ENCODE measurements around the gene VWA3B.

Gene VWA3B

GRCh38 chr2:98065808-98066207 is 21.2 kb upstream of the VWA3B start:
- Histone ChIP-seq H3K36me3 (no peaks in the 10 kb centered on the region), H3K9me3 (no peaks in the 10 kb centered on the region), H3K27me3 (no peaks in the 10 kb centered on the region), H3K4me1 (ENCODE audit: control insufficient read depth in 1 of 2, insufficient read depth in 1 of 2, low read depth in 1 of 2, low read length in 1 of 2) (no peaks in the 10 kb centered on the region), H3K27ac (no peak overlapping the region), H3K4me3 (ENCODE audit: low read depth in 1 of 2, low read length in 1 of 2) (no peak overlapping the region)
- TF ChIP-seq CTCF (IDR thresholded peaks at IDR 0.05) = no peak

GRCh38 chr2:98067160-98067559 is 19.8 kb upstream of the VWA3B start:
- Histone ChIP-seq H3K27ac (no peak overlapping the region), H3K4me1 (ENCODE audit: control insufficient read depth in 1 of 2, insufficient read depth in 1 of 2, low read depth in 1 of 2, low read length in 1 of 2) (no peaks in the 10 kb centered on the region), H3K36me3 (no peaks in the 10 kb centered on the region), H3K27me3 (no peaks in the 10 kb centered on the region), H3K9me3 (no peaks in the 10 kb centered on the region), H3K4me3 (ENCODE audit: low read depth in 1 of 2, low read length in 1 of 2) (no peak overlapping the region)
- TF ChIP-seq CTCF (IDR thresholded peaks at IDR 0.05) = no peak

- H3K36me3 ChIP-seq = no peaks in the 10 kb centered on the region
- no peak overlapping the region for H3K27ac ChIP-seq
- no peaks in the 10 kb centered on the region for H3K9me3 ChIP-seq
- H3K4me1 ChIP-seq (ENCODE audit: control insufficient read depth in 1 of 2, insufficient read depth in 1 of 2, low read depth in 1 of 2, low read length in 1 of 2) = no peaks in the 10 kb centered on the region
- no peak overlapping the region for H3K4me3 ChIP-seq (ENCODE audit: low read depth in 1 of 2, low read length in 1 of 2)
- H3K27me3 ChIP-seq = no peaks in the 10 kb centered on the region
- no peak for TF ChIP-seq CTCF (IDR thresholded peaks at IDR 0.05)
Measured at GRCh38 chr2:98070081-98070480, 16.9 kb upstream of the VWA3B start.

- TF ChIP-seq CTCF (IDR thresholded peaks at IDR 0.05) = no peak
- H3K27me3 ChIP-seq = no peaks in the 10 kb centered on the region
- H3K36me3 ChIP-seq = no peaks in the 10 kb centered on the region
- H3K4me3 ChIP-seq (ENCODE audit: low read depth in 1 of 2, low read length in 1 of 2) = no peak overlapping the region
- H3K9me3 ChIP-seq = no peaks in the 10 kb centered on the region
- H3K4me1 ChIP-seq (ENCODE audit: control insufficient read depth in 1 of 2, insufficient read depth in 1 of 2, low read depth in 1 of 2, low read length in 1 of 2) = no peaks in the 10 kb centered on the region
- no peak overlapping the region for H3K27ac ChIP-seq
Measured at GRCh38 chr2:98072442-98072841, 14.5 kb upstream of the VWA3B start.

GRCh38 chr2:98078701-98079100 is 8.3 kb upstream of the VWA3B start:
- TF ChIP-seq CTCF (IDR thresholded peaks at IDR 0.05) = no peak
- Histone ChIP-seq H3K27me3 (no peaks in the 10 kb centered on the region), H3K4me1 (ENCODE audit: control insufficient read depth in 1 of 2, insufficient read depth in 1 of 2, low read depth in 1 of 2, low read length in 1 of 2) (peaks cover 10 to 11% of the 10 kb centered on the region in 2 experiments), H3K4me3 (ENCODE audit: low read depth in 1 of 2, low read length in 1 of 2) (no peak overlapping the region), H3K36me3 (no peaks in the 10 kb centered on the region), H3K27ac (no peak overlapping the region), H3K9me3 (no peaks in the 10 kb centered on the region)

Data from neutrophil (primary cell).